GM21619 (cell line): ENCODE measurements around the gene KLB.
"Not testable (repeated sequence)": the region's sequence is repeated elsewhere in the genome, so short reads cannot be mapped to it uniquely, and the experiment has no call there.

ENCODE experiments used
- ATAC-seq: cut with Tn5 transposase; IDR thresholded peaks from one replicate; pipeline ENCODE4 v1.9.1; 2021; ENCODE audit not compliant: unreplicated experiment

Gene KLB

GRCh38 chr4:39425297-39425696, 18.6 kb downstream of the KLB start:
- not testable (repeated sequence) for ATAC-seq

GRCh38 chr4:39426728-39427127, 20.0 kb downstream of the KLB start:
- no peak for ATAC-seq

DNA sequence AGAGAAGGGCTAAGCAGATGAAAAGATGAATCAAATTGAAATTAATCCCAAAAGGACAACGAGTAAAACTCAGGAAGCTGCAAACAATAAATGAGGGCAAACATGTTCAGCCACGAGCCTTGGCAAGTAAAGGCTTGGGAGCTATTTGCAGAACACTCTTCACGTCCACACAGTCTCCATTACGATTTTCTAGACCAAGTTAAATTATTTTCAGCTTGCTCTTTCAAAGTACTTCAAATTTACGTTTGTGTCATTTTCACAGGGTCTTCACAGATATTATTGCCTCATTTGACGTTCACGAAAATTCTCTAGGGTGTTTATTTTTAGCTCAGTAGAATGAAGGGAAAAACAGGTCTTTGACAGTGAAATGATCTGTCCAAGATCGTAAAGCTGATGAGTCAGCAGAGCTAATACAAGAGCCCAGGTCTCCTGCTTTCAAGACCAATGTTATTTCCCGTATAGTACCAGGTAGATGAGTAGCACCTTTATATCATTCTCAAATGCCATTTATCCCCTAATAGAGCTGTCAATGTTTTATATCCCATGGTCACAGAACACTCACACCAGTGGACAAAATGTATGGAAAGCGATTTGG, 20.9 kb downstream of the KLB start:
- ATAC-seq, result no peak

GRCh38 chr4:39429476-39430334, 23.0 kb downstream of the KLB start:
- ATAC-seq, result no peak

- ATAC-seq, result no peak
Measured at GRCh38 chr4:39433878-39434492, 27.3 kb downstream of the KLB start.

- no peak for ATAC-seq
Measured at GRCh38 chr4:39435659-39436563, 29.2 kb downstream of the KLB start.

DNA sequence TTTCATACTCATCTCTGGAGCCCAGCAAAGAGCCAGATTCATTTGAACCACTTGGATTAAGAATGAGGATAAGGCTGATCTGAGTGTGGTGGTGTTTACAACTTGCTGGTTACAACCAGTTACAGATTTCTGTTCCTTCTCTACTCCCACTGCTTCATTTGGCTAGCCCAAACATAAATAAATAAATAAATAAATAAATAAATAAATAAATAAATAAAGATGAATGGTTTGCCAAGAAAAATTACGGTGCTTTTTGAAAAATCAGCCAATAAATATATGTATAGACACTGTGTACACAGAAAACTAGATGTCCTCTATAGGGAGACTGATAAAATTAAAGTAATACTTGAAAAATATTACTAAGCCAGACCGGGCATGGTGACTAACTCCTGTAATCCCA, 34.9 kb downstream of the KLB start:
- ATAC-seq, result no peak

GRCh38 chr4:39442998-39443397, 36.3 kb downstream of the KLB start:
- no peak for ATAC-seq

DNA sequence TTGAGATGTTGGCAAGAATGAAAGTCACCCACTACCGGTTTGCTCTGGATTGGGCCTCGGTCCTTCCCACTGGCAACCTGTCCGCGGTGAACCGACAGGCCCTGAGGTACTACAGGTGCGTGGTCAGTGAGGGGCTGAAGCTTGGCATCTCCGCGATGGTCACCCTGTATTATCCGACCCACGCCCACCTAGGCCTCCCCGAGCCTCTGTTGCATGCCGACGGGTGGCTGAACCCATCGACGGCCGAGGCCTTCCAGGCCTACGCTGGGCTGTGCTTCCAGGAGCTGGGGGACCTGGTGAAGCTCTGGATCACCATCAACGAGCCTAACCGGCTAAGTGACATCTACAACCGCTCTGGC, 39.7 kb downstream of the KLB start:
- ATAC-seq, result no peak

DNA sequence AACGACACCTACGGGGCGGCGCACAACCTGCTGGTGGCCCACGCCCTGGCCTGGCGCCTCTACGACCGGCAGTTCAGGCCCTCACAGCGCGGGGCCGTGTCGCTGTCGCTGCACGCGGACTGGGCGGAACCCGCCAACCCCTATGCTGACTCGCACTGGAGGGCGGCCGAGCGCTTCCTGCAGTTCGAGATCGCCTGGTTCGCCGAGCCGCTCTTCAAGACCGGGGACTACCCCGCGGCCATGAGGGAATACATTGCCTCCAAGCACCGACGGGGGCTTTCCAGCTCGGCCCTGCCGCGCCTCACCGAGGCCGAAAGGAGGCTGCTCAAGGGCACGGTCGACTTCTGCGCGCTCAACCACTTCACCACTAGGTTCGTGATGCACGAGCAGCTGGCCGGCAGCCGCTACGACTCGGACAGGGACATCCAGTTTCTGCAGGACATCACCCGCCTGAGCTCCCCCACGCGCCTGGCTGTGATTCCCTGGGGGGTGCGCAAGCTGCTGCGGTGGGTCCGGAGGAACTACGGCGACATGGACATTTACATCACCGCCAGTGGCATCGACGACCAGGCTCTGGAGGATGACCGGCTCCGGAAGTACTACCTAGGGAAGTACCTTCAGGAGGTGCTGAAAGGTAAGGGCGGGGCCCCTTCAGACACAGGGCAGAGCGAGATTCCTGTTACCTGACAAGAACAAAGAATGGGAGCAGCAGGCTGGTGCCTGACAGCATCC, 40.3 kb downstream of the KLB start:
- ATAC-seq, result peak; percentile 86

DNA sequence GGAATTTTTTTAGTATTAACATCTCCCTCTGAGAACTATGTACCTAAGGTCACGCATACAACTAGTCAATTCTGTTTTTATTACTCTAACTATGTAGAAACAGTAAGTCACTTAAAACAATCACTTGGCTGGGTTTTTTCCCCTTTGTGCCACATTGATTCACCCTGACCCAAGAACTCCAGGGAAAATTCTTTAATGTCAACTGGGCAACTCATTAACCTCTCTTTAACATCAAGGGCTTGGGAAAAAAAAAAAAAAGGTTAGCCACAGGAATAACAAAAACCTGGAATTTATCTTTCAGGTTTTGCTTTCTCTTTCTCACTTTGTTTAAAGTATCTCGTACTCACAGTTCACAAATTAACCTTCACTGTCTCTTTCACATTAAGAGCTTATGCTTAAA, 43.9 kb downstream of the KLB start:
- no peak for ATAC-seq

GRCh38 chr4:39451423-39452023, 44.8 kb downstream of the KLB start:
- no peak for ATAC-seq

GRCh38 chr4:39452153-39452859, 45.6 kb downstream of the KLB start:
- no peak for ATAC-seq

GRCh38 chr4:39452860-39453587, 46.3 kb downstream of the KLB start:
- ATAC-seq, result no peak

DNA sequence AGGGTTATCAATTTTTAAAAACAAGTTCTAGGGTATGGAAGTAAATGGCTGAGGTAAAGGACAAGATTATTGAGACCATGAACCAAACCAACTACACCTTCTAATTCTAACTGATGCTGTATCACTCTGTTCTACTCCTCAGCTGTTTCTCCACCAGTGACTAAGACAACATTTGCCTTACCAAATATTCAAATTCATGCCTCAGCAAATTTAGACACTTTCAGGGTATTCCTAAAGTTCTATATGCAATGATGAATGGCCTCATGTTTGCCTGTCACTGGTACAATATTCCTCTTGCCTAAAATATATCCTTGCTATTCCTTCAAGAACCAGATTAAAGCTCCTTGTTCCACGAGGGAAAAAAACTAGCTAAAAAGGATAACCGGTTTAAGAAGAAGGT, 47.0 kb downstream of the KLB start:
- ATAC-seq, result no peak

DNA sequence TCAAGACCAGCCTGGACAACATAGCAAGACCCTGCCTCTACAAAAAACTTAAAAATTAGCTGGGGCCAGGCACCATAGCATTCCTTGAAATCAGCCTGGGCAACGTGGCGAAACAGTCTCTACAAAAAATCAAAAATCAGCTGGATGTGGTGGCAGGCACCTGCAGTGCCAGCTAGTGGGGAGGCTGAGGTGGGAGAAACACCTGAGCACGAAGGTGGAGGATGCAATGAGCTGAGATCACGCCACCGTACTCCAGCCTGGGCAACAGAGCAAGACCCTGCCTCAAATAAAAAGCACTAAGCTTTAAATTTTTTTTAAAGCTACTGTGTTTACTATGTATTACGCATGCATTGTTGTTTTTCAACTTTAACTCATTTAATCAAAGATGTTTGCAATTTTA, 48.8 kb downstream of the KLB start:
- ATAC-seq, result no peak

DNA sequence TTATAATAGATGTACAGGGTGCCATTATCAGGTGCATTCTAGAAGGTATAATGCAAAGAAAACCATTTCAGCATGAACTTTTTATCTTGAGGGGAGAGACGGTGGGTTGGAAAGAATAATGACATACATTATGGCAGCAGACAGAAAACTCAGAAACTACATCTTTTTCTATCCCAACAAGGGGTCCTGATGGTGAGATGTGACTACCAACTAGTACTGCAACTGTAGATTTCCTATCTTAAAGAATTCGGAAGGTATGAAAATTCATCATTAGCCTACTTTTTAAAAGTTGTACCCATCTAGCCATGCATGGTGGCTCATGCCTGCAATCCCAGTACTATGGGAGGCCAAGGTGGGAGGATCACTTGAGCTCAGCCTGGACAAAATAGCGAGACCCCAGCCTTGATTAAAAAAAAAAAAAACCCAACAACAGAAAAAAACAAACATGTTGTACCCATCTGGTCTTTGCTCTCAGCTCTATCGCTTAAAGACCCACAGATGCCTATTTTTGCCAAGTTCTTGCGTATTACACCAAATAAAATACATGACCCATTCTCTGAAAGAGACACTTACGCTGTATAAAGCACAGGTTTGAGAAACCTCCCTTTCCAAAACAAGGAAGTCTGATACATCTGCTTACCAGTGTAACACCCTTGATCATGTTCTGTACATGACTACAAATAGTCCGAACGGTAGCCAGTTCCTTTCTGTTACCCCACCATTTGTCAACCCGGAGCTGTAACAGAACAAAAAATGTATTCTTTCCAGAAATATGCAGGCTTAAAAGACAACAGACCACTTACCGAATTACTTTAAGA, 50.4 kb downstream of the KLB start:
- no peak for ATAC-seq

DNA sequence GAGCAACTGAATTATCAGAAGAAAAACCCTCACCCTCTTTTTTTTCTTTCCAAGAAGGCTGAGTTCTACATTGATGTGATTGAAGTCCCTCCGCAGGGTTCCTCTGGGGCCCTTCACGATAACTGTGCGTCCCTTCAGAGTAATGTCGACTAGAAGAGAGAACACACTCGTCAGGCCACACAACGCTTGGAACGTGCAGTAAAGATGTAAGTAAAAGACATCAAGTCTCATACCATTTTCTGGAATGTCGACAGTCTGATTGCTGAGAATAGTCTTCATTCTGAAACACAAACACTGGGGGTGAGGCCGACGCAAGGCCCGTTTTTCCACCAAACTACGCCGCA, 51.4 kb downstream of the KLB start:
- not testable (repeated sequence) for ATAC-seq
